SU-DHL-6 (cell line): ENCODE measurements around the gene PDE1C.

Source experiments
- H2AFZ ChIP-seq: fragments of 200-600 bp; sonication (generic); 2 replicates; pipeline ENCODE4 v1.6.1; 2014; ENCODE audit warnings: low read depth, mild to moderate bottlenecking, moderate library complexity, mixed read lengths, antibody characterized with exemption, low read length; ENCODE audit not compliant: severe bottlenecking
- H3F3A ChIP-seq: fragments of 200-600 bp; shearing (Covaris generic); 2 replicates; pipeline ENCODE4 v1.6.0; 2016; ENCODE audit warnings: antibody characterized with exemption, mild to moderate bottlenecking; ENCODE audit not compliant: insufficient read depth
- H3K27ac ChIP-seq: fragments of 200-600 bp; sonication (generic); 2 replicates; pipeline ENCODE4 v1.5.1; 2016; ENCODE audit warnings: low read depth, mild to moderate bottlenecking, low read length, moderate library complexity, mixed read lengths
- H3K27me3 ChIP-seq: fragments of 200-600 bp; sonication (generic), shearing (Covaris generic); 2 replicates; pipeline ENCODE4 v1.6.0; 2014; ENCODE audit warnings: mild to moderate bottlenecking, low read length
- H3K36me3 ChIP-seq: fragments of 200-600 bp; sonication (generic); 2 replicates; pipeline ENCODE4 v1.6.1; 2014; ENCODE audit warnings: mild to moderate bottlenecking, low read length, mixed read lengths
- H3K4me2 ChIP-seq: fragments of 300-600, 200-600 bp; shearing (Covaris generic), sonication (generic); 2 replicates; pipeline ENCODE4 v1.6.0; 2014; ENCODE audit warnings: low read length, low read depth, mild to moderate bottlenecking; ENCODE audit not compliant: poor library complexity, severe bottlenecking
- H3K4me3 ChIP-seq: fragments of 200-600 bp; sonication (generic); 2 replicates; pipeline ENCODE4 v1.5.1; 2014; ENCODE audit warnings: antibody characterized with exemption, low read length, mild to moderate bottlenecking, mixed read lengths; ENCODE audit not compliant: insufficient read depth, poor library complexity, severe bottlenecking
- H3K79me2 ChIP-seq: fragments of 200-600 bp; sonication (generic); 2 replicates; pipeline ENCODE4 v1.6.1; 2014; ENCODE audit warnings: mild to moderate bottlenecking, low read length, moderate library complexity; ENCODE audit not compliant: insufficient read depth
- H3K9ac ChIP-seq: fragments of 200-600 bp; sonication (generic); 2 replicates; pipeline ENCODE4 v1.7.0; 2014; ENCODE audit warnings: mild to moderate bottlenecking, low read length
- H3K9me2 ChIP-seq: fragments of 200-600 bp; sonication (generic); replicated peaks from 2 replicates; pipeline ENCODE4 v1.6.1; 2014; ENCODE audit warnings: low read length; ENCODE audit not compliant: insufficient read depth
- H3K9me3 ChIP-seq: fragments of 200-600 bp; sonication (generic); 2 replicates; pipeline ENCODE4 v1.6.1; 2014; ENCODE audit warnings: low read length, mixed read lengths; ENCODE audit not compliant: insufficient read depth
- H4K20me1 ChIP-seq: fragments of 200-600 bp; sonication (generic); 2 replicates; pipeline ENCODE4 v1.6.1; 2014; ENCODE audit warnings: low read depth, mild to moderate bottlenecking, antibody characterized with exemption, low read length, moderate library complexity, mixed read lengths
- EZH2phosphoT487 ChIP-seq: fragments of 200-600 bp; sonication (generic), shearing (Covaris generic); conservative IDR thresholded peaks from 2 replicates; pipeline ENCODE4 v1.6.1; 2018; ENCODE audit warnings: mild to moderate bottlenecking, antibody characterized with exemption, low read length, moderate library complexity, mixed read lengths
- TF ChIP-seq, protein P1 (sequence below): fragments of 200-600 bp; sonication (generic); IDR thresholded peaks from one replicate; pipeline ENCODE4 v1.5.1; 2017; ENCODE audit warnings: antibody characterized with exemption, mild to moderate bottlenecking, low read length, moderate library complexity; ENCODE audit not compliant: insufficient read depth, poor library complexity, severe bottlenecking

The PDE1C gene

DNA sequence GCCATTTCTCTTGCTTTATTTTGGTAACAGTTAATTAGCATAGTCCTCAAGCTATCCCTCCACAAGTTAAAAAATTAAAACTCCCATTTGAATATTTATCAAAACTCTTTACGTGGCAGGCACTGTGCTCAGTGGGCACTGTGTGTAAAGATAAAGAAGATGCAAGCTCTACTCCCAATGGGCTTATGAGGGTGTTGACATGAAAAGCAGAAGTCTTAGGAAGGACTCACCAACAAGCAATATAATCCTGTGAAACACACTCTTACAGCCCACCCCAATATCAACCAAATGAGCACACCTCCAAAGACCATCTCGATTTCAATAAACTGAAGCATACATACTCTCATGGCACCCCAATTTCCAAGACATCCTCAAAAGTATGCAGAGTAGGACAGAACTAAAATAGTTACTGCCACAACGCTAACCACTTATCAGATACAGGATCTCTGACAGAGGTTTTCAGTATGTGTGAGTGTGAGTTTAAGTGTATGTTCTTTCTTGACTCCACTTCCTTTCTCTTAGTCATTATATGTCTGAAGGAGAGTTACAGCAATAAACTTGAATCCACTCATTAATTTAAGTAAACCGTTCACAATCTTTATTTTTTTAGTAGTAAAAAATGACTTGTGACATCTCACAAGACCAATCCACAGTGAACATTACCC is 120.0 kb downstream of the PDE1C start:
- Histone ChIP-seq H3K27me3 (no peaks in the 10 kb centered on the region), H3K9me3 (0 out of 2 replicates have a peak, but pooled peaks cover 6% of the 10 kb centered on the region), H2AFZ (no peak overlapping the region), H3K27ac (no peak overlapping the region), H3K36me3 (no peaks in the 10 kb centered on the region), H3K9ac (no peak overlapping the region), H3K4me3 (no peak overlapping the region), H4K20me1 (no peaks in the 10 kb centered on the region), H3F3A (no peaks in the 10 kb centered on the region), H3K4me2 (no peak overlapping the region), H3K9me2 (no peaks in the 10 kb centered on the region), H3K79me2 (no peaks in the 10 kb centered on the region)
- TF ChIP-seq, protein P1, sequence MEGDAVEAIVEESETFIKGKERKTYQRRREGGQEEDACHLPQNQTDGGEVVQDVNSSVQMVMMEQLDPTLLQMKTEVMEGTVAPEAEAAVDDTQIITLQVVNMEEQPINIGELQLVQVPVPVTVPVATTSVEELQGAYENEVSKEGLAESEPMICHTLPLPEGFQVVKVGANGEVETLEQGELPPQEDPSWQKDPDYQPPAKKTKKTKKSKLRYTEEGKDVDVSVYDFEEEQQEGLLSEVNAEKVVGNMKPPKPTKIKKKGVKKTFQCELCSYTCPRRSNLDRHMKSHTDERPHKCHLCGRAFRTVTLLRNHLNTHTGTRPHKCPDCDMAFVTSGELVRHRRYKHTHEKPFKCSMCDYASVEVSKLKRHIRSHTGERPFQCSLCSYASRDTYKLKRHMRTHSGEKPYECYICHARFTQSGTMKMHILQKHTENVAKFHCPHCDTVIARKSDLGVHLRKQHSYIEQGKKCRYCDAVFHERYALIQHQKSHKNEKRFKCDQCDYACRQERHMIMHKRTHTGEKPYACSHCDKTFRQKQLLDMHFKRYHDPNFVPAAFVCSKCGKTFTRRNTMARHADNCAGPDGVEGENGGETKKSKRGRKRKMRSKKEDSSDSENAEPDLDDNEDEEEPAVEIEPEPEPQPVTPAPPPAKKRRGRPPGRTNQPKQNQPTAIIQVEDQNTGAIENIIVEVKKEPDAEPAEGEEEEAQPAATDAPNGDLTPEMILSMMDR = no peak
- TF ChIP-seq EZH2phosphoT487 = no peak

GRCh38 chr7:31948029-31948428 is 122.2 kb downstream of the PDE1C start:
- Histone ChIP-seq H3K27me3 (no peaks in the 10 kb centered on the region), H3K4me3 (no peak overlapping the region), H4K20me1 (no peaks in the 10 kb centered on the region), H3K9me3 (0 out of 2 replicates have a peak, but pooled peaks cover 6% of the 10 kb centered on the region), H3K9me2 (no peaks in the 10 kb centered on the region), H3K9ac (no peak overlapping the region), H3K4me2 (no peak overlapping the region), H3K27ac (no peak overlapping the region), H3K36me3 (no peaks in the 10 kb centered on the region), H2AFZ (no peak overlapping the region), H3K79me2 (no peaks in the 10 kb centered on the region), H3F3A (no peaks in the 10 kb centered on the region)
- no peak for TF ChIP-seq EZH2phosphoT487
- TF ChIP-seq, protein P1 = no peak

GRCh38 chr7:31940167-31940566 is 130.0 kb downstream of the PDE1C start:
- Histone ChIP-seq H4K20me1 (no peaks in the 10 kb centered on the region), H3K4me2 (no peak overlapping the region), H3K79me2 (no peaks in the 10 kb centered on the region), H3K36me3 (no peaks in the 10 kb centered on the region), H3K27ac (no peak overlapping the region), H3K9me3 (no peaks in the 10 kb centered on the region), H2AFZ (no peak overlapping the region), H3K4me3 (no peak overlapping the region), H3K9me2 (no peaks in the 10 kb centered on the region), H3K27me3 (no peaks in the 10 kb centered on the region), H3F3A (no peaks in the 10 kb centered on the region), H3K9ac (no peak overlapping the region)
- TF ChIP-seq, protein P1 = no peak
- TF ChIP-seq EZH2phosphoT487 = no peak
